Duodenal mucosa (tissue), 2 donors: ENCODE measurements around the gene TCEA3.

Source experiments
- H3K27ac ChIP-seq: one replicate; pipeline ENCODE4 v1.7.0; 2013; ENCODE audit warnings: low read depth, low read length
- H3K27me3 ChIP-seq, 2 donors: one replicate each; pipeline ENCODE4 v1.7.0; 2013; ENCODE audit warnings: low read length in 2 of 2, control low read depth in 1 of 2; ENCODE audit not compliant: insufficient read depth in 2 of 2, control insufficient read depth in 1 of 2
- H3K36me3 ChIP-seq, 2 donors: one replicate each; pipeline ENCODE4 v1.7.0; 2013; ENCODE audit warnings: low read length in 2 of 2, control low read depth in 1 of 2; ENCODE audit not compliant: insufficient read depth in 2 of 2, control insufficient read depth in 1 of 2
- H3K4me1 ChIP-seq, 2 donors: one replicate each; pipeline ENCODE4 v1.7.0; 2013; ENCODE audit warnings: low read length in 2 of 2, control low read depth in 1 of 2; ENCODE audit not compliant: insufficient read depth in 2 of 2, control insufficient read depth in 1 of 2
- H3K4me3 ChIP-seq, 2 donors: one replicate each; pipeline ENCODE4 v1.7.0; 2013; ENCODE audit warnings: low read length in 2 of 2, low read depth in 1 of 2
- H3K9ac ChIP-seq, 2 donors: one replicate each; pipeline ENCODE4 v1.7.0; 2013; ENCODE audit warnings: low read length in 2 of 2, low read depth in 1 of 2
- H3K9me3 ChIP-seq, 2 donors: one replicate each; pipeline ENCODE4 v1.7.0; 2013; ENCODE audit warnings: low read length in 2 of 2, control low read depth in 1 of 2; ENCODE audit not compliant: control insufficient read depth in 1 of 2

TCEA3 gene

DNA sequence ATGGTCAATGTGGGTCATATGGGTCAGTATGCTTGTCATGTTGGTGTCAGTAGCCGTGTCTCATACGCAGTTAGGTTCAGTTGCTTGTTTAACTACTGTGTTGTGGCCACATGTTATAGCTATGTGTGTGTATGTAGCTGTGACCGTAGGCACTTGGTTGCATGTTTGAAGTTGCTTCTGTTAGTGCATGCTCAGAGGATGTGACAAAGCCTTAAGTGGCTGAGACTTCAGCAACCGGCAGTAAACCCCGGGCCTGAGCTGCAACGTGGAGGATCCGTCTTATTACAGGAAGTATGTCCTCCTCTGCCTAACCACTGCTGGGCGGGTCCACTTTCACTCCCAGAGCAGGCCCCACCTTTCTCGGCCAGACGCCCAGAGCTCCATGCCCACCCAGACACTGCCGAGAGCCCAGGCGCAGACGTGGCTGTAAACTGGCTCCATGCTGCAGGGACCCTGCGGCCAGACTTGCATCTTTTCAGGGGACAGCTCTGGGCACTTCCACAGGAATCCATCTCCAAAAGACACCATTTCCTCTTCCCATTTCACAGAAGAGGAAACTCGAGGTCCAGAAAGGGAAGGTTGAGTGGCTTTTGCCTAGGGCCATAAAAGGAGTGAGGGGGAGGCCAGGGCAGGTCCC, 2.2 kb downstream of the TCEA3 start:
- Histone ChIP-seq H3K4me3 (peak overlapping the region; percentile 72 to 79), H3K4me1 (peaks cover 23 to 36% of the 10 kb centered on the region in 2 donors), H3K9me3 (no peaks in the 10 kb centered on the region), H3K9ac (peak overlapping the region; percentile 72 to 76), H3K27me3 (no peaks in the 10 kb centered on the region), H3K36me3 (peaks cover 0 to 4% of the 10 kb centered on the region in 2 donors), H3K27ac (peak overlapping the region; percentile 81)

- Histone ChIP-seq H3K27ac (peak overlapping the region; percentile 81), H3K9ac (peak overlapping the region in 1 of 2 donors; percentile 76), H3K9me3 (no peaks in the 10 kb centered on the region), H3K4me3 (peak overlapping the region; percentile 72 to 79), H3K27me3 (no peaks in the 10 kb centered on the region), H3K36me3 (peaks cover 0 to 10% of the 10 kb centered on the region in 2 donors), H3K4me1 (peaks cover 23 to 36% of the 10 kb centered on the region in 2 donors)
Observed at GRCh38 chr1:23421753-23422240, 2.8 kb downstream of the TCEA3 start.

DNA sequence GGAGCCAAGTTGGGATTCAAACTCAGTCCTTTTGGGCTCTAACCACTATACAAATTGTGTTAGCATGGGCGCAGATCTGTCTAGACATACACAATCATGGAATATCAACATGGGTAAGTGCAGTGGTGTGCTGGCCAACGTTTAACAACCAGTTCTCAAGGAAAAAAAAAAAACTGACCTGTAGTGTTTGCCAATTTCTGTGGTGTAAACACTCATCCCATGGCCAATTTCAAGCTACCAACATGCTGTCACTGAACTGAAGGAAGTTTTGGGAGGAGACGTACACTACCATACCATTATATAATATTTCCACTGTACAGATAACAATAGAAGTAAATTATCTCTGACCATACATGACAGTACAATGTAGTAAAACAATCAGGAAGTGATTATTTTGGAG, 3.2 kb downstream of the TCEA3 start:
- Histone ChIP-seq H3K4me3 (no peak overlapping the region), H3K4me1 (peaks cover 23 to 36% of the 10 kb centered on the region in 2 donors), H3K27me3 (no peaks in the 10 kb centered on the region), H3K27ac (no peak overlapping the region), H3K9me3 (no peaks in the 10 kb centered on the region), H3K9ac (no peak overlapping the region), H3K36me3 (peaks cover 0 to 13% of the 10 kb centered on the region in 2 donors)

- Histone ChIP-seq H3K9me3 (no peaks in the 10 kb centered on the region), H3K4me3 (no peak overlapping the region), H3K4me1 (peaks cover 23 to 36% of the 10 kb centered on the region in 2 donors), H3K27me3 (no peaks in the 10 kb centered on the region), H3K9ac (no peak overlapping the region), H3K27ac (no peak overlapping the region), H3K36me3 (peaks cover 0 to 13% of the 10 kb centered on the region in 2 donors)
Observed at GRCh38 chr1:23420778-23421177, 3.8 kb downstream of the TCEA3 start.

GRCh38 chr1:23419180-23419579, 5.4 kb downstream of the TCEA3 start:
- Histone ChIP-seq H3K4me1 (peaks cover 23 to 30% of the 10 kb centered on the region in 2 donors), H3K36me3 (peaks cover 0 to 19% of the 10 kb centered on the region in 2 donors), H3K27ac (no peak overlapping the region), H3K9ac (no peak overlapping the region), H3K9me3 (no peaks in the 10 kb centered on the region), H3K27me3 (no peaks in the 10 kb centered on the region), H3K4me3 (no peak overlapping the region)

GRCh38 chr1:23417570-23417969, 7.0 kb downstream of the TCEA3 start:
- H3K4me3 ChIP-seq = no peak overlapping the region
- no peaks in the 10 kb centered on the region for H3K27me3 ChIP-seq
- peaks cover 13 to 19% of the 10 kb centered on the region in 2 donors for H3K4me1 ChIP-seq
- H3K9ac ChIP-seq = no peak overlapping the region
- no peaks in the 10 kb centered on the region for H3K9me3 ChIP-seq
- H3K36me3 ChIP-seq = peaks cover 0 to 19% of the 10 kb centered on the region in 2 donors
- no peak overlapping the region for H3K27ac ChIP-seq

GRCh38 chr1:23416964-23417363, 7.6 kb downstream of the TCEA3 start:
- no peak overlapping the region for H3K4me3 ChIP-seq
- no peaks in the 10 kb centered on the region for H3K27me3 ChIP-seq
- peaks cover 0 to 19% of the 10 kb centered on the region in 2 donors for H3K36me3 ChIP-seq
- H3K27ac ChIP-seq = no peak overlapping the region
- H3K4me1 ChIP-seq = peaks cover 7 to 13% of the 10 kb centered on the region in 2 donors
- no peak overlapping the region for H3K9ac ChIP-seq
- no peaks in the 10 kb centered on the region for H3K9me3 ChIP-seq

DNA sequence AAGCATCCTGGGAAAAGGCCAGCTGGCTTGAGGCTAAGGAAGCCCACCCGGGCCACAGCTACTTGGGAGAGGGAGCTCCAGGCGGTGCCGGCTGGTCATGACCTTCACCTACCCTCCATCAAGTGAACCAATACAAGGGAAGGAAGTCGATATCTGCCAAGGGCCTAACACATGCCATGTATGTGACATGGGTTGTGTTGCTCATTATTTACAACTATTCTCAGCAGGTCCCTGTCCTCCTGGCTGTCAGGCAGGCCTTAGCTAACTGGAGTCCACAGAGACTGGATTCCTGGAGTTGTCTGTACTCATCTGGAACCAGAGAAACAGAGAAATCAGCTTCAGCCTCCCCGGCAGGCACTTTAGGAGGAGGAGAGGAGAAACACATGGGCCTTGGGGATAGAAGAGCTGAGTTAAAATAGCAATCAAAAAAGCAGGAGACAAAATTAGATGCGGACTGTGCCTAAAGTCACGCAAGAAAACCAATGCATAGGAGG, 15.7 kb downstream of the TCEA3 start:
- Histone ChIP-seq H3K9me3 (no peaks in the 10 kb centered on the region), H3K27me3 (no peaks in the 10 kb centered on the region), H3K9ac (no peak overlapping the region), H3K4me3 (no peak overlapping the region), H3K27ac (no peak overlapping the region), H3K36me3 (peaks cover 5 to 33% of the 10 kb centered on the region in 2 donors), H3K4me1 (peaks cover 6% of the 10 kb centered on the region in 2 donors)

DNA sequence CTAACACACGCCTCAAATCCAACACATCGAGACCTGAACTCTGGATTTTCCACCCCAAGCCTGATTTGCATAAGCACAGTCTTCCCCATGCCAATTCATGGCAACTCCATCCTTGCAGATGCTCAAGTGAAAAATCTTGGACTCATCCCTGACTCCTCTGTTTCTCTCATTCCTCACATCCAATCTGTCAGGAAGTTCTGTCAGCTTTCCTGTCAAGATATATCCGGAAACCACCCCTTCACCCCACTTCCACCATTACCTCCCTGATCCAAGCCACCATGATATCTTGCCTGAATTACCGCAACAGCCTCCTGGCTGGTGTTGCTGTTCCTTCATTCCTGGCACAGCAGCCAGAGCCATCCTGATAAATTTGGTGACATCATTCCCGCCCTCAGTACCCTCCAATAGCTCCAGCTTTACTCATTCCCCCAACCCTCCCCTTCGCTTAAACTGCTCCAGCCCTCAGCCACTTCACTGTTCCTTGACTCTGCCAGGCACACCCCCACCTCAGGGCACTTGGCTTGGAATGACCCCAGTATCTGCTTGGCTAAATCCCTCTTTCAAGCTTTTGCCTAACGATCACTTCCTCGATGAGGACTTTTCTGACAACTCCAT, 17.4 kb downstream of the TCEA3 start:
- Histone ChIP-seq H3K9ac (no peak overlapping the region), H3K27me3 (no peaks in the 10 kb centered on the region), H3K36me3 (peaks cover 13 to 43% of the 10 kb centered on the region in 2 donors), H3K27ac (no peak overlapping the region), H3K4me3 (no peak overlapping the region), H3K4me1 (peaks cover 21 to 23% of the 10 kb centered on the region in 2 donors), H3K9me3 (no peaks in the 10 kb centered on the region)

GRCh38 chr1:23405946-23406345, 18.6 kb downstream of the TCEA3 start:
- no peaks in the 10 kb centered on the region for H3K27me3 ChIP-seq
- no peak overlapping the region for H3K9ac ChIP-seq
- H3K36me3 ChIP-seq = peaks cover 13 to 43% of the 10 kb centered on the region in 2 donors
- peaks cover 23 to 26% of the 10 kb centered on the region in 2 donors for H3K4me1 ChIP-seq
- H3K4me3 ChIP-seq = no peak overlapping the region
- H3K9me3 ChIP-seq = no peaks in the 10 kb centered on the region
- H3K27ac ChIP-seq = no peak overlapping the region
